PC-9 (cell line): ENCODE data around the gene FLNB.

ENCODE experiments used
- CTCF ChIP-seq: fragments of 200-600 bp; sonication (generic); conservative IDR thresholded peaks from 2 replicates; pipeline ENCODE4 v1.6.1; 2017; ENCODE audit warnings: mixed run types, antibody characterized with exemption, mild to moderate bottlenecking, moderate library complexity
- EZH2 ChIP-seq: fragments of 200-600 bp; sonication (generic); IDR thresholded peaks from 2 replicates; pipeline ENCODE4 v1.8.0; 2017; ENCODE audit warnings: antibody characterized with exemption, low read depth

- TF ChIP-seq CTCF (no peak), EZH2 (no peak)
Measured at GRCh38 chr3:58161435-58162398, 153.5 kb downstream of the FLNB start.
